ENCODE data around the gene ENOSF1. TPM values are rescaled to one million over a fixed set of nuclear protein-coding genes. Genes with fewer than 3 reads are reported as not detected.
A peak's percentile ranks its signal among the peaks of the same experiment; 100 is the strongest.
"Not testable (repeated sequence)": the region's sequence is repeated elsewhere in the genome, so short reads cannot be mapped to it uniquely, and the experiment has no call there.

ENOSF1 gene
- total and polyA plus RNA-seq, 2 of the 4 experiments (the other 2 are of a cell fraction) = 12.2 to 12.6 TPM

DNA sequence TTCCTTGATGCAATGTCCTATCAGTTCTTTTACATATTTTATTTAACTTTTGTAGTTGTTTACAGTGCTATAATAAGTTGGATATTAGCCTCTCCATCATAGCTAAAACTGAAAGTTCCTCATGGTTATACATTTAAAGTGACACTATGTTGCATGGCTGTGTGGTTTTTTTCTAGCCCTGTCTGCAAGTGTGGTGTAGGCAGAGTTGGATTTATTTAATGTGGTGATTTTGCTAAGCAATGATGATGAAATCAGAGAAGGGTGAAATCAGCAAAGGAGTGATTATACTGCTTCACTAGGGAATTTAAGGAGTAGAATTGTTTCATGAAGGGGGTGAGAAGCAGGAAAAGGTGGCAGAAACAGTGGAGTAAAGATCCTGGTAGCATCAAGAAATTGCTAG lies 18.3 kb upstream of the ENOSF1 start:
- H2BK5ac ChIP-seq (ENCODE audit: low read depth, low read length, poor library complexity, severe bottlenecking) = no peak overlapping the region
- ATAC-seq (ENCODE audit: low read depth) (peak; percentile 32; the same call in 1 of the 2 replicates), DNase-seq (peak; percentile 12)
- no peak overlapping the region for H2BK120ac ChIP-seq (ENCODE audit: low read depth, low read length)
- no peaks in the 10 kb centered on the region for H3K9me1 ChIP-seq (ENCODE audit: insufficient read depth, low read length)
- H3K79me1 ChIP-seq (ENCODE audit: low read depth in 1 of 2, low read length in 2 of 2) = no peaks in the 10 kb centered on the region
- no peak overlapping the region for H3K14ac ChIP-seq (replicated peaks; ENCODE audit: low read depth, low read length)
- no TSS peak for BruUV-seq (replicated peaks)
- dilution Hi-C loops (cut with HindIII; ENCODE audit: low sequenced_read_pairs, unreplicated experiment) (no loop called here), intact Hi-C loops (cut with micrococcal nuclease) (no loop called here), in situ Hi-C loops (cut with MboI; ENCODE audit: low sequenced_read_pairs) (loop anchor here (5.0 kb wide), 1 partner anchor 102 kb away; no protein-coding TSS in a partner anchor)
- H4K20me1 ChIP-seq (ENCODE audit: insufficient read depth, low read length) = no peaks in the 10 kb centered on the region
- H3K27ac ChIP-seq (ENCODE audit: insufficient read depth, low read length) = no peak overlapping the region
- no peaks in the 10 kb centered on the region for H3K9me3 ChIP-seq (ENCODE audit: control insufficient read depth, insufficient read depth, low read length)
- no peaks in the 10 kb centered on the region for H3K4me1 ChIP-seq (ENCODE audit: control insufficient read depth, insufficient read depth, low read length)
- H3K23ac ChIP-seq (ENCODE audit: low read depth, low read length) = no peak overlapping the region
- peak; percentile 39; the same call in 1 of the 2 replicates for TF ChIP-seq CEBPB (IDR thresholded peaks at IDR 0.05; ENCODE audit: low read depth, low read length)
- TF ChIP-seq RAD21 (IDR thresholded peaks at IDR 0.05; ENCODE audit: low read length) = no peak
- no peak overlapping the region for H3K9ac ChIP-seq (ENCODE audit: low read depth, low read length)
- no peak overlapping the region for H4K91ac ChIP-seq (ENCODE audit: insufficient read depth, low read depth, low read length)
- peaks cover 10% of the 10 kb centered on the region for H3K36me3 ChIP-seq (ENCODE audit: control insufficient read depth, insufficient read depth, low read length)
- H2BK20ac ChIP-seq (ENCODE audit: low read depth, low read length) = no peak overlapping the region
- H3K56ac ChIP-seq (ENCODE audit: extremely low read depth, insufficient read depth, low read length) = no peak overlapping the region
- H4K8ac ChIP-seq (ENCODE audit: low read depth in 2 of 2, low read length in 2 of 2) = no peak overlapping the region
- ChIA-PET POLR2A (ENCODE audit: unreplicated experiment) (no interaction called here), CTCF (no interaction called here)
- no peak overlapping the region for H4K5ac ChIP-seq (ENCODE audit: low read depth, low read length)
- H3K27me3 ChIP-seq (ENCODE audit: control insufficient read depth, insufficient read depth, low read length) = no peaks in the 10 kb centered on the region
- no peak overlapping the region for H3K4me2 ChIP-seq (ENCODE audit: low read depth, low read length)
- no peak overlapping the region for H3K4ac ChIP-seq (ENCODE audit: low read depth, low read length)
- no peak overlapping the region for H2AK5ac ChIP-seq (ENCODE audit: low read depth, low read length)
- no peak overlapping the region for H3K4me3 ChIP-seq (ENCODE audit: insufficient read depth, low read depth, low read length)
- H2AK9ac ChIP-seq (replicated peaks; ENCODE audit: low read depth, low read length, poor library complexity) = no peak overlapping the region
- H2AFZ ChIP-seq (replicated peaks; ENCODE audit: low read length, poor library complexity) = no peak overlapping the region
- H3K18ac ChIP-seq (ENCODE audit: low read depth, low read length) = no peak overlapping the region
- no peak overlapping the region for H2BK15ac ChIP-seq (ENCODE audit: low read depth, low read length)

- H2BK20ac ChIP-seq (ENCODE audit: low read depth, low read length); H3K4ac ChIP-seq (ENCODE audit: low read depth, low read length); dilution Hi-C loops (cut with HindIII; ENCODE audit: low sequenced_read_pairs, unreplicated experiment); H3K4me3 ChIP-seq (ENCODE audit: insufficient read depth, low read depth, low read length); H3K27ac ChIP-seq (ENCODE audit: insufficient read depth, low read length); H3K56ac ChIP-seq (ENCODE audit: extremely low read depth, insufficient read depth, low read length); H3K36me3 ChIP-seq (ENCODE audit: control insufficient read depth, insufficient read depth, low read length); H3K9me3 ChIP-seq (ENCODE audit: control insufficient read depth, insufficient read depth, low read length); H4K5ac ChIP-seq (ENCODE audit: low read depth, low read length); BruUV-seq (replicated peaks); H4K8ac ChIP-seq (ENCODE audit: low read depth in 2 of 2, low read length in 2 of 2); H4K20me1 ChIP-seq (ENCODE audit: insufficient read depth, low read length); H3K79me1 ChIP-seq (ENCODE audit: low read depth in 1 of 2, low read length in 2 of 2); intact Hi-C loops (cut with micrococcal nuclease); H2AK5ac ChIP-seq (ENCODE audit: low read depth, low read length); H4K91ac ChIP-seq (ENCODE audit: insufficient read depth, low read depth, low read length); H3K9me1 ChIP-seq (ENCODE audit: insufficient read depth, low read length); H2BK120ac ChIP-seq (ENCODE audit: low read depth, low read length); H3K18ac ChIP-seq (ENCODE audit: low read depth, low read length); H2BK15ac ChIP-seq (ENCODE audit: low read depth, low read length); H3K4me1 ChIP-seq (ENCODE audit: control insufficient read depth, insufficient read depth, low read length); ATAC-seq (ENCODE audit: low read depth); H3K27me3 ChIP-seq (ENCODE audit: control insufficient read depth, insufficient read depth, low read length); H3K14ac ChIP-seq (replicated peaks; ENCODE audit: low read depth, low read length); H2BK5ac ChIP-seq (ENCODE audit: low read depth, low read length, poor library complexity, severe bottlenecking); H3K23ac ChIP-seq (ENCODE audit: low read depth, low read length); H2AK9ac ChIP-seq (replicated peaks; ENCODE audit: low read depth, low read length, poor library complexity); H3K9ac ChIP-seq (ENCODE audit: low read depth, low read length); CTCF ChIA-PET; DNase-seq; H3K4me2 ChIP-seq (ENCODE audit: low read depth, low read length); H2AFZ ChIP-seq (replicated peaks; ENCODE audit: low read length, poor library complexity): not testable (repeated sequence)
- WGBS, 2 experiments (ENCODE audit: extremely low coverage in 2 of 2, insufficient read length in 1 of 2) = 93% methylated on average over 2 of the region's 5 CpGs; no CpG with 5 or more reads in 1 of the 2 experiments
- POLR2A ChIA-PET (ENCODE audit: unreplicated experiment) = interaction anchor here (0.6 kb wide), 1 partner anchor 12 kb away, joined by 13 read pairs; no protein-coding TSS in a partner anchor
- in situ Hi-C loops (cut with MboI; ENCODE audit: low sequenced_read_pairs) = loop anchor here (5.0 kb wide), 1 partner anchor 102 kb away; no protein-coding TSS in a partner anchor
These were observed 17.7 kb upstream of the ENOSF1 start for GRCh38 chr18:730120-730519.
